ENCODE measurements around the gene PRELID2.
"Not testable (repeated sequence)": the region's sequence is repeated elsewhere in the genome, so short reads cannot be mapped to it uniquely, and the experiment has no call there.

The PRELID2 gene

GRCh38 chr5:145834917-145835847, at the start of gene PRELID2:
Gene PRELID2 (minus strand): TSS chr5:145835342. CDS start chr5:145835251, 91 bp downstream.
- Mint-ChIP-seq H3K27ac (peak within 1 kb of the TSS; percentile 14), H3K4me3 (peak within 1 kb of the TSS; percentile 82 to 84), H3K9me3 (no peaks in the 10 kb centered on the region), H3K4me1 (peaks cover 12 to 13% of the 10 kb centered on the region in 2 donors), H3K27me3 (peaks cover 2 to 5% of the 10 kb centered on the region in 2 donors), H3K36me3 (no peaks in the 10 kb centered on the region)
- DNase-seq (peak; percentile 76), ATAC-seq (replicated peaks) (peak; percentile 88 to 93)

GRCh38 chr5:145874765-145875164, 39.6 kb upstream of the PRELID2 start:
- Mint-ChIP-seq H3K27me3 (peaks cover 15 to 35% of the 10 kb centered on the region in 2 donors), H3K36me3 (no peaks in the 10 kb centered on the region), H3K27ac (no peak overlapping the region), H3K4me3 (no peak overlapping the region), H3K4me1 (no peaks in the 10 kb centered on the region), H3K9me3 (peaks cover 0 to under 1% of the 10 kb centered on the region in 2 donors)
- DNase-seq: no peak
- no peak for ATAC-seq (replicated peaks)

- Mint-ChIP-seq H3K4me1 (no peaks in the 10 kb centered on the region), H3K27me3 (peaks cover 10 to 28% of the 10 kb centered on the region in 2 donors), H3K27ac (no peak within 1 kb of the TSS), H3K36me3 (no peaks in the 10 kb centered on the region), H3K9me3 (no peaks in the 10 kb centered on the region), H3K4me3 (no peak within 1 kb of the TSS)
- ATAC-seq (replicated peaks) (no peak), DNase-seq (no peak)
Measured at GRCh38 chr5:145872914-145873313, 37.8 kb upstream of the PRELID2 start, which contains the start of gene GRXCR2. Gene GRXCR2 (minus strand): TSS chr5:145873014. CDS start chr5:145872968, 46 bp downstream.

DNA sequence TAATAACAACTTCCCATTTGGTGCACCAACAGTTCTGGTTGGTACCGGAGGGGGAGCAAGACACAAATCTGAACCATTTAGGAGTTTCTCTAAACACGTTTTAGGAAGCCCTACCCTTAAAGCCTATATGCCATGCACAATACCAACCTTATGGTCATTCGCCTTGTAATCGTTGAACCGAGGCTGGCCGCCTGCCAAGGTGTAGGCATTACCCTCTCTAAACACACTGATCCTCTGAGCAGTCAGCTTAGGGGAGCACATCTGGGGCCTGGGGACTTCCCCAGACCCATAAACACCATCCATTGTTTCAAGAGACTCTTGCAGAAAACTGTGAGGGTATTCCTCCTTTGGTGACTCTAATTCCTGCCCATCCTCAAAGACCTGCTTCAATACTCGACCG, 37.3 kb upstream of the PRELID2 start:
- peaks cover 10 to 28% of the 10 kb centered on the region in 2 donors for H3K27me3 Mint-ChIP-seq
- H3K4me3 Mint-ChIP-seq: no peak overlapping the region

DNA sequence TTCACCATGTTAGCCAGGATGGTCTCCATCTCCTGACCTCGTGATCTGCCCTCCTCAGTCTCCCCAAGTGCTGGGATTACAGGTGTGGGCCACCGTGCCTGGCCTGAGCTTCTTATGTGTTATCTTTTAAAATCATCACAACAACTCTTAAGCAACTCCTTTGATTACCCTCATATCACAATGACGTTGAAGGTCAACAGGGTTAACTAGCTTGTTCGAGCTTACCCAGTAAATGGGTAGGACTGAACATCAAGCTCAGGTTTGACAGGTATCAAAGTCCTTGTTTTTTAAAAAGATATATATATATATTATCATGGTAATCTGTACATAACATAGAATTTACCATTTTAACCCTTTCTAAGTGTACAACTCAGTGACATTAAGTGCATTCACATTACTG, 34.6 kb upstream of the PRELID2 start:
- Mint-ChIP-seq H3K4me1 (no peaks in the 10 kb centered on the region), H3K36me3 (no peaks in the 10 kb centered on the region), H3K27me3 (peaks cover 13 to 20% of the 10 kb centered on the region in 2 donors), H3K27ac (no peak overlapping the region), H3K9me3 (no peaks in the 10 kb centered on the region), H3K4me3 (no peak overlapping the region)
- no peak for DNase-seq
- ATAC-seq (replicated peaks): no peak

More for the DNA sequence above, 37.3 kb upstream of the PRELID2 start:
- H3K9me3 Mint-ChIP-seq: no peaks in the 10 kb centered on the region
- no peak for DNase-seq
- no peaks in the 10 kb centered on the region for H3K4me1 Mint-ChIP-seq
- ATAC-seq (replicated peaks): no peak
- no peak overlapping the region for H3K27ac Mint-ChIP-seq
- H3K36me3 Mint-ChIP-seq: no peaks in the 10 kb centered on the region

- H3K9me3 Mint-ChIP-seq: no peaks in the 10 kb centered on the region
- H3K36me3 Mint-ChIP-seq: no peaks in the 10 kb centered on the region
- peaks cover 16% of the 10 kb centered on the region in 2 donors for H3K27me3 Mint-ChIP-seq
- DNase-seq: no peak
- no peaks in the 10 kb centered on the region for H3K4me1 Mint-ChIP-seq
- ATAC-seq (replicated peaks): no peak
- H3K27ac Mint-ChIP-seq: no peak overlapping the region
- no peak overlapping the region for H3K4me3 Mint-ChIP-seq
Measured at GRCh38 chr5:145867806-145868205, 32.7 kb upstream of the PRELID2 start.

GRCh38 chr5:145864432-145864831, 29.3 kb upstream of the PRELID2 start:
- H3K4me1 Mint-ChIP-seq; H3K9me3 Mint-ChIP-seq; H3K36me3 Mint-ChIP-seq; DNase-seq; ATAC-seq (replicated peaks); H3K27ac Mint-ChIP-seq; H3K4me3 Mint-ChIP-seq: not testable (repeated sequence)
- H3K27me3 Mint-ChIP-seq: peaks cover 10 to 22% of the 10 kb centered on the region in 2 donors

DNA sequence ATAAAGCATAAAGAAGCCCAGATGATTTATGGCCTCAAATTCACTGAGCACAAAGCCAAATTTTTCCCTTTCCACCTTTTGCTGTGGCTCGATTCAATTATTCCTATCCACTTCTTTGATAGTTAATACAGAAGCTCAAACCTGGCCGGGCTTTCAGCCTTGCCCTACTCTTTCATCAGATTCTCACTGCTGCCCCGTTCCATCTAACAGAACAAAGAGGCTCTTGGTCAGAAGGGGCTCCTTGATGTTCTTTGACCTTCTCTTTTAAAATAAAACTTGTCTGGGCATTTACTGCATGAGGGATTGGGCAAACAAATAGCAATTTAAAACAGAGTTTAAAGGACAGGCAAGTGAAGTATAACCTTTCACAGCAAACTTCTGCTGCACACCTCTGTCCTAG, 27.9 kb upstream of the PRELID2 start:
- H3K27me3 Mint-ChIP-seq: peaks cover 10 to 24% of the 10 kb centered on the region in 2 donors
- H3K4me1 Mint-ChIP-seq: no peaks in the 10 kb centered on the region
- no peaks in the 10 kb centered on the region for H3K9me3 Mint-ChIP-seq
- no peak overlapping the region for H3K4me3 Mint-ChIP-seq
- H3K36me3 Mint-ChIP-seq: no peaks in the 10 kb centered on the region
- no peak for ATAC-seq (replicated peaks)
- no peak for DNase-seq
- H3K27ac Mint-ChIP-seq: no peak overlapping the region

GRCh38 chr5:145859897-145860296, 24.8 kb upstream of the PRELID2 start:
- H3K4me3 Mint-ChIP-seq: no peak overlapping the region
- H3K36me3 Mint-ChIP-seq: no peaks in the 10 kb centered on the region
- no peak overlapping the region for H3K27ac Mint-ChIP-seq
- peaks cover 23 to 34% of the 10 kb centered on the region in 2 donors for H3K27me3 Mint-ChIP-seq
- DNase-seq (no peak), ATAC-seq (replicated peaks) (no peak)
- H3K4me1 Mint-ChIP-seq: peaks cover 4 to 10% of the 10 kb centered on the region in 2 donors
- H3K9me3 Mint-ChIP-seq: no peaks in the 10 kb centered on the region

- no peak overlapping the region for H3K27ac Mint-ChIP-seq
- H3K4me3 Mint-ChIP-seq: no peak overlapping the region
- H3K4me1 Mint-ChIP-seq: peaks cover 4 to 10% of the 10 kb centered on the region in 2 donors
- H3K9me3 Mint-ChIP-seq: no peaks in the 10 kb centered on the region
- H3K36me3 Mint-ChIP-seq: no peaks in the 10 kb centered on the region
- ATAC-seq (replicated peaks) (no peak), DNase-seq (no peak)
- H3K27me3 Mint-ChIP-seq: peaks cover 23 to 29% of the 10 kb centered on the region in 2 donors
Measured at GRCh38 chr5:145859453-145859852, 24.3 kb upstream of the PRELID2 start.

DNA sequence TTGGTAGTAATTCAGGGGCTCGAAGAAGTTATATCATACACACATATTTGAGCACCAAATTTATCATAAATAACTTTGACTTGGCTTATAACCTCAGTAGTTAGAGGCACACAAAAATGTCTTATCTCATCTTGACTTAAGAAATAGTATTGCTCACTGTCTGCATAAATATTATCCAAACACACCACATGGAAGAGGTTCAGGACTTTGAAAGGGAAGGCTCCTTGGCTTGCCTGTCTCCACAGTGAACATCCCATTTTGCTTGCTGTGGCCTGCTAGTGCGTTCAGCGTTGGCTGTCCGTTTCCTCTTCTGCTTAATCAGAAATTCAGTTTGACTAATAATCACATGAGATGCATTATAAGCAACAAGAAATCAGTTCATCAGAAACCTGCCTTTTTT, 23.8 kb upstream of the PRELID2 start:
- Mint-ChIP-seq H3K9me3 (no peaks in the 10 kb centered on the region), H3K27me3 (peaks cover 19 to 24% of the 10 kb centered on the region in 2 donors), H3K27ac (no peak overlapping the region), H3K36me3 (no peaks in the 10 kb centered on the region), H3K4me3 (no peak overlapping the region), H3K4me1 (peaks cover 4 to 10% of the 10 kb centered on the region in 2 donors)
- no peak for ATAC-seq (replicated peaks)
- no peak for DNase-seq

- DNase-seq (peak; percentile 13), ATAC-seq (replicated peaks) (peak; percentile 81 to 90)
- Mint-ChIP-seq H3K36me3 (no peaks in the 10 kb centered on the region), H3K27me3 (peaks cover 14 to 21% of the 10 kb centered on the region in 2 donors), H3K4me1 (peaks cover 4 to 10% of the 10 kb centered on the region in 2 donors), H3K27ac (no peak overlapping the region), H3K4me3 (peak overlapping the region; percentile 66 to 67), H3K9me3 (no peaks in the 10 kb centered on the region)
Measured at GRCh38 chr5:145856285-145856818, 21.2 kb upstream of the PRELID2 start.

DNA sequence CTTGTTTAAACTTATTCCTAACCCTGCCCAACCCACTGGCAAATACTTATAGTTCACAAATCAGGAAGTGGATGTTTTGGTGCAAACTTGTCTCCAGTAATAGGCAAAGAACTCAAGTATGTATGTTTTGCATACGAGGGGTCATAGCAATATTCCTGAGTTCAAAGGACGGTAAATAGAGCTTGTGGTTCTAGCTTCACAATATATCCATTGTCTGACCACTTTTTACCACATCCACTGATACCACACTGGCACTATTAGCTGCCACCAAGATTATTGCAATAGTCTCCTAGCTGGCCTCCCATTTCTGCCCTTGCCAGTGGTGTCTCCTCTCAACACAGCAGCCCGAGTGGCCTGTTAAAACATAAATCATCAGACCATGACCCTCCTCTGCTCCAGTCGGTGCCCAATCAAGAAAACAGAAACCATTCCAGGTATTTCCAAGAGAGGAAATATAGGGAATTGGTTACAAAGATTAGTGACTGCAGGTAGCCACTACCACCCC, 20.7 kb upstream of the PRELID2 start:
- peaks cover 4 to 10% of the 10 kb centered on the region in 2 donors for H3K4me1 Mint-ChIP-seq
- ATAC-seq (replicated peaks) (no peak), DNase-seq (no peak)
- H3K36me3 Mint-ChIP-seq: no peaks in the 10 kb centered on the region
- peak overlapping the region; percentile 66 to 67 for H3K4me3 Mint-ChIP-seq
- H3K27me3 Mint-ChIP-seq: peaks cover 12 to 17% of the 10 kb centered on the region in 2 donors
- H3K27ac Mint-ChIP-seq: no peak overlapping the region
- no peaks in the 10 kb centered on the region for H3K9me3 Mint-ChIP-seq

- no peak for DNase-seq
Measured at GRCh38 chr5:145854651-145855258, 19.6 kb upstream of the PRELID2 start.

More at GRCh38 chr5:145854651-145855258, 19.6 kb upstream of the PRELID2 start:
- peak in 1 of 2 donors; percentile 18 for ATAC-seq (replicated peaks)
- Mint-ChIP-seq H3K27me3 (peaks cover 12 to 17% of the 10 kb centered on the region in 2 donors), H3K27ac (no peak overlapping the region), H3K4me3 (no peak overlapping the region), H3K36me3 (no peaks in the 10 kb centered on the region), H3K4me1 (peaks cover 4 to 10% of the 10 kb centered on the region in 2 donors), H3K9me3 (no peaks in the 10 kb centered on the region)
